Neuronal stem cell (in vitro differentiated cells): ENCODE results near the gene SNUPN.

Experiments used
- DNase-seq: peaks from one replicate; pipeline ENCODE4 v3.0.0-alpha.2; 2013; ENCODE audit warnings: low spot score
- H2AFZ ChIP-seq: one replicate; pipeline ENCODE4 v1.6.1; 2013; ENCODE audit warnings: mild to moderate bottlenecking, low read length, inconsistent platforms
- H2AK5ac ChIP-seq: 2 replicates; pipeline ENCODE4 v1.6.1; 2013; ENCODE audit warnings: low read depth, mild to moderate bottlenecking, inconsistent platforms, low read length, moderate library complexity, mixed read lengths
- H2BK120ac ChIP-seq: 2 replicates; pipeline ENCODE4 v1.6.1; 2013; ENCODE audit warnings: low read depth, mild to moderate bottlenecking, inconsistent platforms, low read length, moderate library complexity, mixed read lengths
- H2BK12ac ChIP-seq: one replicate; pipeline ENCODE4 v1.6.1; 2013; ENCODE audit warnings: low read length, inconsistent platforms
- H2BK15ac ChIP-seq: 2 replicates; pipeline ENCODE4 v1.6.1; 2013; ENCODE audit warnings: mild to moderate bottlenecking, low read length, inconsistent platforms, mixed read lengths
- H2BK5ac ChIP-seq: one replicate; pipeline ENCODE4 v1.6.1; 2013; ENCODE audit warnings: inconsistent platforms, mild to moderate bottlenecking, low read length, moderate library complexity
- H3K14ac ChIP-seq: one replicate; pipeline ENCODE4 v1.6.1; 2013; ENCODE audit warnings: low read length, inconsistent platforms
- H3K18ac ChIP-seq: 2 replicates; pipeline ENCODE4 v1.6.1; 2013; ENCODE audit warnings: low read length, inconsistent platforms
- H3K23ac ChIP-seq: 2 replicates; pipeline ENCODE4 v1.6.1; 2013; ENCODE audit warnings: low read depth, mild to moderate bottlenecking, mixed read lengths, low read length, inconsistent platforms; ENCODE audit not compliant: poor library complexity
- H3K27ac ChIP-seq: replicated peaks from 3 replicates; pipeline ENCODE4 v1.5.1; 2013; ENCODE audit warnings: low read length, inconsistent platforms
- H3K27me3 ChIP-seq, 3 experiments: 2 replicates each; pipeline ENCODE4 v1.6.1; 2013; ENCODE audit warnings: low read length in 3 of 3, mild to moderate bottlenecking in 2 of 3, inconsistent platforms in 1 of 3, low read depth in 1 of 3, mixed read lengths in 1 of 3, moderate library complexity in 1 of 3; ENCODE audit not compliant: control insufficient read depth in 3 of 3, insufficient read depth in 3 of 3
- H3K36me3 ChIP-seq, 2 donors: replicated peaks in 1 of 2; 2 replicates each; pipeline ENCODE4 v1.6.1; 2013; ENCODE audit warnings: low read length in 2 of 2; ENCODE audit not compliant: control insufficient read depth in 2 of 2, insufficient read depth in 2 of 2
- H3K4ac ChIP-seq: 2 replicates; pipeline ENCODE4 v1.6.1; 2013; ENCODE audit warnings: inconsistent platforms, mild to moderate bottlenecking, low read length, moderate library complexity
- H3K4me1 ChIP-seq, 2 donors: 1 replicate in 1 of 2; 2 replicates in 1 of 2; pipeline ENCODE4 v1.6.1; 2013; ENCODE audit warnings: low read length in 2 of 2, low read depth in 1 of 2; ENCODE audit not compliant: control insufficient read depth in 2 of 2, insufficient read depth in 1 of 2
- H3K4me2 ChIP-seq: one replicate; pipeline ENCODE4 v1.6.1; 2013; ENCODE audit warnings: mild to moderate bottlenecking, low read length, inconsistent platforms; ENCODE audit not compliant: insufficient read depth, poor library complexity, severe bottlenecking
- H3K4me3 ChIP-seq, 2 donors: 2 replicates each; pipeline ENCODE4 v1.5.1; 2013; ENCODE audit warnings: low read length in 2 of 2, mild to moderate bottlenecking in 2 of 2, inconsistent platforms in 1 of 2, moderate library complexity in 1 of 2
- H3K79me1 ChIP-seq: one replicate; pipeline ENCODE4 v1.6.1; 2013; ENCODE audit warnings: low read depth, mild to moderate bottlenecking, inconsistent platforms, low read length, moderate library complexity
- H3K9ac ChIP-seq: one replicate; pipeline ENCODE4 v1.6.1; 2013; ENCODE audit warnings: mild to moderate bottlenecking, low read depth, low read length, inconsistent platforms; ENCODE audit not compliant: poor library complexity
- H3K9me3 ChIP-seq, 2 donors: replicated peaks in 1 of 2; 2 replicates each; pipeline versions ENCODE3 to v1.6.1; 2013; ENCODE audit warnings: low read length in 2 of 2, mild to moderate bottlenecking in 2 of 2, inconsistent platforms in 1 of 2, low read depth in 1 of 2, mixed read lengths in 1 of 2, moderate library complexity in 1 of 2; ENCODE audit not compliant: control insufficient read depth in 2 of 2, insufficient read depth in 1 of 2
- H4K8ac ChIP-seq: one replicate; pipeline ENCODE4 v1.6.1; 2013; ENCODE audit warnings: low read depth, mild to moderate bottlenecking, inconsistent platforms, low read length, moderate library complexity
- H4K91ac ChIP-seq: one replicate; pipeline ENCODE4 v1.6.1; 2013; ENCODE audit warnings: low read length, low read depth, mild to moderate bottlenecking, inconsistent platforms; ENCODE audit not compliant: poor library complexity
- WGBS, 2 donors: extraction: QIAGEN DNeasy Blood & Tissue Kit; methylation state at CpG; one replicate each; pipeline ENCODE4 v1.1.7; 2013; ENCODE audit warnings: missing lambda C conversion rate in 2 of 2, mixed read lengths in 1 of 2; ENCODE audit not compliant: insufficient read length in 2 of 2, insufficient replicate concordance in 1 of 2; ENCODE audit errors: extremely low coverage in 2 of 2; 5-methylcytosine and 5-hydroxymethylcytosine counted together

Gene SNUPN

GRCh38 chr15:75596703-75597345 lies 28.7 kb downstream of the SNUPN start:
- H3K27me3 ChIP-seq, result no peaks in the 10 kb centered on the region
- H2AK5ac ChIP-seq, result no peak overlapping the region
- no peak overlapping the region for H3K9ac ChIP-seq
- no peak overlapping the region for H3K4me2 ChIP-seq
- H2BK120ac ChIP-seq, result no peak overlapping the region
- H3K36me3 ChIP-seq, result peaks cover 19 to 70% of the 10 kb centered on the region in 2 donors
- H4K8ac ChIP-seq, result no peak overlapping the region
- no peak overlapping the region for H4K91ac ChIP-seq
- no peak overlapping the region for H3K23ac ChIP-seq
- no CpG with 5 or more reads among the region's 3 CpGs for WGBS, 2 donors
- no peaks in the 10 kb centered on the region for H3K79me1 ChIP-seq
- no peaks in the 10 kb centered on the region for H3K9me3 ChIP-seq
- H2AFZ ChIP-seq, result no peak overlapping the region
- no peak overlapping the region for H3K18ac ChIP-seq
- no peak overlapping the region for H3K14ac ChIP-seq
- no peak for DNase-seq
- no peak overlapping the region for H2BK5ac ChIP-seq
- H2BK12ac ChIP-seq, result no peak overlapping the region
- H3K4me1 ChIP-seq, result peaks cover 2 to 3% of the 10 kb centered on the region in 2 donors
- H2BK15ac ChIP-seq, result no peak overlapping the region
- H3K4me3 ChIP-seq, result no peak overlapping the region
- no peak overlapping the region for H3K4ac ChIP-seq
- no peak overlapping the region for H3K27ac ChIP-seq

- Histone ChIP-seq H2AK5ac (no peak overlapping the region), H2BK12ac (no peak overlapping the region), H3K27ac (no peak overlapping the region), H4K8ac (no peak overlapping the region), H2AFZ (no peak overlapping the region), H3K23ac (no peak overlapping the region), H3K4me3 (no peak overlapping the region), H3K4me1 (peaks cover 2 to 3% of the 10 kb centered on the region in 2 donors), H3K14ac (no peak overlapping the region), H2BK120ac (no peak overlapping the region), H3K18ac (no peak overlapping the region), H3K9ac (no peak overlapping the region), H2BK5ac (no peak overlapping the region), H3K27me3 (no peaks in the 10 kb centered on the region), H3K9me3 (no peaks in the 10 kb centered on the region), H3K4ac (no peak overlapping the region), H3K4me2 (no peak overlapping the region), H3K36me3 (peaks cover 15 to 56% of the 10 kb centered on the region in 2 donors), H4K91ac (no peak overlapping the region), H2BK15ac (no peak overlapping the region), H3K79me1 (no peaks in the 10 kb centered on the region)
- no peak for DNase-seq
- no CpG with 5 or more reads among the region's 9 CpGs for WGBS, 2 donors
Observed at GRCh38 chr15:75594276-75594675, 31.2 kb downstream of the SNUPN start.

GRCh38 chr15:75591655-75592364 lies 33.7 kb downstream of the SNUPN start:
- H3K9me3 ChIP-seq, result no peaks in the 10 kb centered on the region

GRCh38 chr15:75590239-75590638 lies 35.3 kb downstream of the SNUPN start:
- H3K79me1 ChIP-seq, result no peaks in the 10 kb centered on the region
- H2AK5ac ChIP-seq, result no peak overlapping the region
- H2BK120ac ChIP-seq, result no peak overlapping the region
- H4K91ac ChIP-seq, result no peak overlapping the region
- no peak overlapping the region for H3K18ac ChIP-seq
- H3K4me2 ChIP-seq, result no peak overlapping the region
- no peak overlapping the region for H2BK15ac ChIP-seq
- H2AFZ ChIP-seq, result no peak overlapping the region
- no peak overlapping the region for H3K4ac ChIP-seq
- H3K23ac ChIP-seq, result no peak overlapping the region
- H3K36me3 ChIP-seq, result peaks cover 0 to 16% of the 10 kb centered on the region in 2 donors
- no peaks in the 10 kb centered on the region for H3K9me3 ChIP-seq
- no peak overlapping the region for H2BK5ac ChIP-seq
- no peak overlapping the region for H2BK12ac ChIP-seq
- no peak overlapping the region for H3K9ac ChIP-seq
- no peak for DNase-seq
- no peaks in the 10 kb centered on the region for H3K27me3 ChIP-seq
- no peak overlapping the region for H3K4me3 ChIP-seq
- peaks cover 2 to 3% of the 10 kb centered on the region in 2 donors for H3K4me1 ChIP-seq
- no peak overlapping the region for H4K8ac ChIP-seq
- H3K27ac ChIP-seq, result no peak overlapping the region
- WGBS, 2 donors, result no CpG with 5 or more reads among the region's 2 CpGs
- H3K14ac ChIP-seq, result no peak overlapping the region

More at GRCh38 chr15:75591655-75592364, 33.7 kb downstream of the SNUPN start:
- Histone ChIP-seq H3K4ac (no peak overlapping the region), H2BK5ac (no peak overlapping the region), H3K23ac (no peak overlapping the region), H3K27ac (no peak overlapping the region), H3K4me2 (no peak overlapping the region), H3K4me3 (no peak overlapping the region), H3K4me1 (peaks cover 2 to 3% of the 10 kb centered on the region in 2 donors), H2AK5ac (no peak overlapping the region), H3K36me3 (peaks cover 5 to 31% of the 10 kb centered on the region in 2 donors), H2BK12ac (no peak overlapping the region), H3K18ac (no peak overlapping the region), H3K79me1 (no peaks in the 10 kb centered on the region), H2BK120ac (no peak overlapping the region), H2AFZ (no peak overlapping the region), H4K8ac (no peak overlapping the region), H3K9ac (no peak overlapping the region), H2BK15ac (no peak overlapping the region), H3K27me3 (no peaks in the 10 kb centered on the region), H3K14ac (no peak overlapping the region), H4K91ac (no peak overlapping the region)
- no CpG with 5 or more reads among the region's 4 CpGs for WGBS, 2 donors
- no peak for DNase-seq
